Measurements from ENCODE around the gene TMEM203. TPM values are rescaled to one million over a fixed set of nuclear protein-coding genes. Genes with fewer than 3 reads are reported as not detected.

TMEM203 gene
- total RNA-seq, 2 experiments from 2014 or later = 34.6 to 36.6 TPM

DNA sequence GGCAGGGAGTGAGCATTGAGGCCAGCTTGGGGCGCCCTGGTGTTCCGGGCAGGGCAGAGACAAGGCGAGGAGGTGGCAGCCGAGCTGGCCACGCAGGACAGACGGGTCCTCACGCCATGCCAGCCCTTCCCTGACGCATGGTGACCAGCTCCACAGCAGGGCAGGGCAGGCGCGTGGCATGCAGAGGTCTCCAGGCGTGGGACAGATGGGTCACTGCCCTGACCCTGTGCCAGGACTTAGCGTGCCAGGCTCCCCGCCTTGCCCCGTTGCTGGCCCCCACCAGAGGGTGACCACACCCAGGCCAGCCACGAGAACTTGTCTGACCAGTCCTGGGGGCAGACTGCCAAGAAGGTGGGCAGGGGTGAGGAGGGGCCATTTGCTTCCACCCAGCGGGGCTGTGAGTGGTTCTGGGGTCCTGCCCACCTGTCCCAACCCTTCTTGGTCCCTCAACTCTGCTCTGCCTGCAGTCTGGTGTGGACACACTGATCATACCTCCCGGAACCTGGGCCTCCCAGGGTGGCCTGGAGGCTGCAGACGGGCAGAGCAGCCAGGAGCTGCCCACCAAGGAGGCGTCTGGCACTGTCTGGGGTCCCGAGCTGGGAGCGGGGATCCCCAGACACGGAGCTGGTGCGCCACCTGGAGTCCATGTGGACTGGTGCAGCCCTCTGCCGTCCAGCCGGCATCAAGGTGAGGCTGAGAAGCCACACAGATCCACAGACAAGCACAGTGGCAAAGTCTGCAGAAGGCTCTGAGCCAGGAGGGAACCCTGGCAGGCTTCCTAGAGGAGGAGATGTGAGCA lies 21.8 kb upstream of the TMEM203 start, which contains the start of gene RNF224:
TSS of gene RNF224 (plus strand) at position 449 of the 799 bp plus-strand sequence. CDS start 834 bp downstream, outside the sequence.
- CTCF ChIA-PET = interaction anchor here (0.6 to 6.7 kb wide), 17 partner anchors 9 to 437 kb away, joined by 3 to 73 read pairs (median 4); partner anchors contain the start of genes ANAPC2, SSNA1, TMEM141 and TUBB4B
- DNase-seq (peak; percentile 89), ATAC-seq (peak; percentile 52)
- no peaks in the 10 kb centered on the region for H3K9me3 Mint-ChIP-seq (ENCODE audit: insufficient read depth)
- H3K36me3 Mint-ChIP-seq (ENCODE audit: low read depth) = no peaks in the 10 kb centered on the region
- H3K4me3 Mint-ChIP-seq = no peak within 1 kb of the TSS
- H3K27ac Mint-ChIP-seq = peak within 1 kb of the TSS; percentile 54
- POLR2A ChIA-PET = interaction anchor here (1.0 to 1.5 kb wide), 6 partner anchors 10 to 140 kb away, joined by 3 to 9 read pairs (median 3); partner anchors contain the start of genes MAN1B1 and TUBB4B
- no peaks in the 10 kb centered on the region for H3K27me3 Mint-ChIP-seq (ENCODE audit: low read depth)
- H3K4me1 Mint-ChIP-seq (ENCODE audit: low read depth) = peaks cover 17% of the 10 kb centered on the region

DNA sequence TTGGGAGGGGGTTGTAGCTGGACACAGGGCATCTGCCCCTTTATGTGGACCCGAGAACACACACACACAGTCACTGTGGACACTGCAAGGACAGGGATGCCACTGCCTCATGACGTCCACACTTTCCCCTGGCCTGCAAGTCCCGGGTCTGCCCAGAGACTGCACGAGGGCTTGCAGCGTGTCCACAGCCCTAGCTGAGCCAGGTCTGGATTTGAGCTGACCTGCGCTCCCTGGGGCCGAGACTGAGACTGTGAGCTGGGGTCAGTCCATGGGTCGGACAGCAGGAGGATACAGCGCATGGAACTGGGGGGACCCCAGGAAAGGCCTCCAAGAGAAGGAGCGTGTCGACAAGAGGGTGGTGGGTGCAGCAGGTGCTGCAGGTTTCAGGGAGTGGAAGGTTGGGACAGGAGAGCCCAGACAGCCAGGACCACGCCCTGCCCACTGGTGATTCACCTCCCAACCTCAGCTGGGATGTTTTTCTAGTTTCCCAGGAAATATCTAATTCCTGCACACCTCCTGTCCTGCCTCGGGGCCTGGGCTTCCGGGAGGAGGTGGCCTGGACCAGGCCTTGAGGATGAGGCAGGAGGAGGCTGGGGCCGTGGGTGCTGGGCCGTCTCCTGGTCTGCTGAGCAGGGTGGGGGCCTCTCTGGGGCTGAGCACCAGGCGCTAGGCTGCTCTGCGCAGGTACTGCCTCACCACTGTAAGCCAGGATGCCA lies 21.0 kb upstream of the TMEM203 start:
- no peaks in the 10 kb centered on the region for H3K9me3 Mint-ChIP-seq (ENCODE audit: insufficient read depth)
- CTCF ChIA-PET = interaction anchor here (1.1 to 6.7 kb wide), 16 partner anchors 10 to 197 kb away, joined by 3 to 73 read pairs (median 4); partner anchors contain the start of genes ANAPC2, NPDC1 and SSNA1
- DNase-seq (no peak), ATAC-seq (no peak)
- no peaks in the 10 kb centered on the region for H3K27me3 Mint-ChIP-seq (ENCODE audit: low read depth)
- H3K27ac Mint-ChIP-seq = no peak overlapping the region
- no peak overlapping the region for H3K4me3 Mint-ChIP-seq
- no peaks in the 10 kb centered on the region for H3K36me3 Mint-ChIP-seq (ENCODE audit: low read depth)
- POLR2A ChIA-PET = interaction anchor here (1.1 to 1.5 kb wide), 4 partner anchors 10 to 140 kb away, joined by 3 to 9 read pairs (median 3); partner anchors contain the start of genes MAN1B1 and TUBB4B
- peaks cover 17% of the 10 kb centered on the region for H3K4me1 Mint-ChIP-seq (ENCODE audit: low read depth)

DNA sequence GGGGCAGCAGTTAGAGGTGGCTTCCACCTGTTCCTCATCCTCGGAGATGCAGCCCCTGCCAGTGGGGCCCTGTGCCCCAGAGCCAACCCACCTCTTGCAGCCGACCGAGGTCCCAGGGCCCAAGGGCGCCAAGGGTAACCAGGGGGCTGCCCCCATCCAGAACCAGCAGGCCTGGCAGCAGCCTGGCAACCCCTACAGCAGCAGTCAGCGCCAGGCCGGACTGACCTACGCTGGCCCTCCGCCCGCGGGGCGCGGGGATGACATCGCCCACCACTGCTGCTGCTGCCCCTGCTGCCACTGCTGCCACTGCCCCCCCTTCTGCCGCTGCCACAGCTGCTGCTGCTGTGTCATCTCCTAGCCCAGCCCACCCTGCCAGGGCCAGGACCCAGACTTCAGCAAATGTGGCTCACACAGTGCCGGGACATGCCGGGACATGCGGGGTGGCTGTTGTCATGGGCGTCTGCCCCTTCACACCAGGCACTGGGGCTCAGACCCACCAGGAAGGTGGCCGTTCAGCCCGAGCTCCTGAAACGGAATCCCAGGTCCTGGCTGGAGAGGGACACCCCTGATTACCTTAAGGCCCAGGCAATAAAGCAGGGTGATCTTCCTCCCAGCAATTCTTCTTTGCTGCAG lies 20.4 kb upstream of the TMEM203 start:
- Mint-ChIP-seq H3K27ac (no peak overlapping the region), H3K27me3 (ENCODE audit: low read depth) (no peaks in the 10 kb centered on the region), H3K9me3 (ENCODE audit: insufficient read depth) (no peaks in the 10 kb centered on the region), H3K4me3 (no peak overlapping the region), H3K4me1 (ENCODE audit: low read depth) (peaks cover 18% of the 10 kb centered on the region), H3K36me3 (ENCODE audit: low read depth) (no peaks in the 10 kb centered on the region)
- ChIA-PET CTCF (interaction anchor here (0.9 to 6.7 kb wide), 10 partner anchors 11 to 196 kb away, joined by 3 to 73 read pairs (median 4); partner anchors contain the start of genes ANAPC2, NPDC1 and SSNA1), POLR2A (interaction anchor here (1.1 to 3.7 kb wide), 3 partner anchors 11 to 110 kb away, joined by 3 to 21 read pairs (median 3); partner anchors contain the start of gene TUBB4B)
- DNase-seq = no peak
- ATAC-seq = no peak

DNA sequence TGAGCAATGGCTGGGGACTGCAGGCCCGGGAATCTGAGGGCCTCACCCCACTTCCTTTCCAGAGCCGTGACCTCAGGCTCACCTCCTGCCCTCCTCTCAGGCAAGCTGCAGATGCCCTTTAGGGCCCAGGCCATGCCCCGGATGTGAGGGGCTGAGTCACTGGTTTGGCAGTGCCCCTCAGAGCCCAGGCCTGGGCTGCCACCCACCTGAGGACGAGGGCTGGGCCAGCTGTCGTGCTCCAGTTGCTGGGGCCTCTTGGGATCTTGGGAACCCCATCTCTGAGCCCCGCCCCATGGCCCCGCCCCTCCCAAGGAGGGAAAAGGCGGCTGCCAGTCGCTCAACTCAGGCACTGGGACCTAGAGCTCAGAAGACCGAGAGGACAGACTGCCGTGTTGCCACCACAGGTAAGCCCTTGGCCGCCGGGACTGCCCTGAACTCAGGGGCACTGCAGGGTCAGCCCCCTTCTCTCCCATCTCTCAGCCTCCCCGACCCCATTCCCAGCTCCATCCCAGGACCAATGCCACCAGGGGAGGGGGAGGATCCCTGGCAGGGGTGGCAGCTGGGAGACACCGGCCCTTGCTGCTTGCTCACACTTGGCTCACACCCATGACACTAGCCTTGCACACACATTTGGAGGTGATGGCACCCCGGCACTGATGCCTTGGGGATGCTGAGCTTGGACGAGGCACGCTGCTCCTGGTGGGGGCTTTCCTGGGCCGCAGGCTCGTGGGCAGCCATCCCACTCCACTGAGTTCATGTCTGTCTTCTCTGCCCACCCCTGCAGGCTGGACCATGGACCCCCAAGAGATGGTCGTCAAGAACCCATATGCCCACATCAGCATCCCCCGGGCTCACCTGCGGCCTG lies 19.6 kb upstream of the TMEM203 start, which contains the start of gene CYSRT1:
TSS of gene CYSRT1 (plus strand) at position 345 of the 865 bp plus-strand sequence. CDS start at position 793, 448 bp downstream.
- H3K9me3 Mint-ChIP-seq (ENCODE audit: insufficient read depth) = no peaks in the 10 kb centered on the region
- DNase-seq (peak; percentile 60), ATAC-seq (no peak)
- peak within 1 kb of the TSS; percentile 80 for H3K4me3 Mint-ChIP-seq
- ChIA-PET CTCF (interaction anchor here (0.9 to 6.7 kb wide), 10 partner anchors 11 to 178 kb away, joined by 3 to 73 read pairs (median 4); partner anchors contain the start of genes ANAPC2, NPDC1, SSNA1 and TUBB4B), POLR2A (interaction anchor here (0.7 to 3.7 kb wide), 7 partner anchors 14 to 138 kb away, joined by 3 to 28 read pairs (median 4); partner anchors contain the start of genes ANAPC2, MAN1B1, SSNA1 and TUBB4B)
- H3K4me1 Mint-ChIP-seq (ENCODE audit: low read depth) = peaks cover 19% of the 10 kb centered on the region
- peak within 1 kb of the TSS; percentile 87 for H3K27ac Mint-ChIP-seq
- H3K27me3 Mint-ChIP-seq (ENCODE audit: low read depth) = no peaks in the 10 kb centered on the region
- H3K36me3 Mint-ChIP-seq (ENCODE audit: low read depth) = no peaks in the 10 kb centered on the region

DNA sequence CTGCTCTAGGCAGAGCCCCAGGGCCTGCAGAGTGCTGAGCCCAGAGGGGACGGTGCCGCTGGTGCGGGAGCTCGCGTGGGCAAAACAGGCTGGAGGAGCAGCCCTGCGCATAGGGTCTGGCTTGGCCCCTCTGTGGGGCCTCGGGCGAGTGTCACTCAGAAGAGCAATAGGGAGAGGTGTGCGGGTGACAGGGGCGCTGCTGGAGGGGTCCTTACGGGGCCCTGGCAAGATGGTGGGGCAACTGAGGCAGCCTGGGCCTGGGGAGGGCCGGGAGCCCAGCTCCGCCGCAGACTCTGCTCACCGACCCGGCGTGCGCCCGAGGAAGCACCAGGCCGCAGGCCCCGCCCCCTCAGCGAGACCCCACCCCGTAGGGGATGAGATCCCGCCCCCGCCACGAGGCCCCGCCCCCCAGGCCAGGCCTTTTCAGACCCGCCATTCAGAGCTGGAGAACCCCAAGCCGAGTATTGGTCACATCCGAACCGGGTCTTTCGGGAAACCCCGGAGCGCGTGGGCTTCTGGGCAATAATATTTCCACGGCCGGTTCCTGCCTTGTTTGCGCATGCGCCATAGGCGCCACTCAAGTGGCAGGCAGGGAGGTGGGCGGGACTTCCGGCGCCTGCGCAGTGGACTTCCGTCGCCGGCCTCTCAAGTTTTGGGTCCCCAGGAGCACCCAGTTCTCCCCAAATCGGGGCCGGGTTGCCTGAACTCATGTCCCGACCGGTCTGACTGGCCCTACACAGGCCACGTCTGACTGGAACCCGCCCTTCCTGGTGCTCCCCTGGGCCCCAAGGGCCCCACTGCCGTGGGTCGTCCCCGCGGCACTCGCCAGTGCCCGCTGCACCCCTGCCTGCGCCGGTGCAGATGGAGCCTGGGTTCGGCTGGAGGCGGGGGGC lies 17.9 kb upstream of the TMEM203 start:
- Mint-ChIP-seq H3K4me3 (peak overlapping the region; percentile 80), H3K36me3 (ENCODE audit: low read depth) (no peaks in the 10 kb centered on the region), H3K27ac (peak overlapping the region; percentile 87), H3K4me1 (ENCODE audit: low read depth) (peaks cover 19% of the 10 kb centered on the region), H3K9me3 (ENCODE audit: insufficient read depth) (no peaks in the 10 kb centered on the region), H3K27me3 (ENCODE audit: low read depth) (no peaks in the 10 kb centered on the region)
- DNase-seq = peak; percentile 98
- ChIA-PET CTCF (interaction anchor here (0.6 to 6.7 kb wide), 14 partner anchors 13 to 177 kb away, joined by 3 to 73 read pairs (median 4); partner anchors contain the start of genes ANAPC2, NDOR1, SSNA1 and TMEM203), POLR2A (interaction anchor here (0.6 to 3.7 kb wide), 16 partner anchors 13 to 247 kb away, joined by 3 to 28 read pairs (median 4); partner anchors contain the start of genes ANAPC2, MAN1B1, NDOR1 and NELFB)
- peak; percentile 90 for ATAC-seq

DNA sequence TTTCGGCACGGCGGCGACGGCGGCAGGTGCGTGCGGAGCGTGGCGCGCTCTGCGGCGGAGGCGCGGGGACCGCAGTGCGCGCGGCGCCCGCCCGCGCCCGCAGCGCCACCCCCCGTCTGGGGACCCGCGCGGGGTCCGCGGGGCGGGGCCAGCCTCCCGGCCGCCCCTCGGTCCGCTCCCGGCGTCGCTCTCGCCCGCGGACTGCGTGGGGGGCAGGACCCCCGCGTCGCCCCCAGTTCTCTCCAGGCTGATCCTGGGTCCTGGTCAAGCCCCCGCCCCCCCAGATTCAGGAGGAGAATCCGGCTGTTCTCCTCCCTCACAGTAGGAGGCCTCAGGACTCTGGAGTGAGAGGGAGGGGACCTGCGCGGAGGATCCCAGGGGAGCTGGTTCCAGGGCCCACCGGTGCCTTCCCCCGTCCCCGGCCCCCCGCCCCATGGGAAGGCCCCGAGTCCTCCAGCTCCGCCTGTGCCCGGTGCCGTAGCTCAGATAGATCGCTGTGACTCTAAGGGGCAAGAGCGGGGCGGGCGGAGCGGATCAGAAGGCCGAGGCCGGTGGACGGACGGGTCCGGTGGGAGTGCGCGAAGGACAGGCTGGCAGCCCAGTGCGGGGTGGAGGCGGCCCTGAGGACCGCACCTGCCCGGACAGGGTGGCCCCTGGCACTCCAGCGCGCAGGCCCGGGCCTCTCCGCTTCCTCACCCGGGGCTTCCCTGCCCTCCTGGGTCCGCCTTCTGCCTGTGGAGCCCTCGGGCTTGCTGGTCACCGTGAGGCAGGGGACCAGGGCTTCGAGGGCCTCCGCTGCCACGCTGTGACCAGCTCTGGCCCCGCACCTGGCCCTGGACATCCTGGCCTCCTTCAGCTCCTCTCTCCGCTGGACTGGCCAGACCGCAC lies 17.0 kb upstream of the TMEM203 start, which contains the start of gene RNF208:
TSS of gene RNF208 (minus strand) at position 51 of the 888 bp plus-strand sequence. CDS start 1,028 bp downstream, outside the sequence.
- peak within 1 kb of the TSS; percentile 87 for H3K27ac Mint-ChIP-seq
- H3K27me3 Mint-ChIP-seq (ENCODE audit: low read depth) = no peaks in the 10 kb centered on the region
- POLR2A ChIA-PET = interaction anchor here (0.6 to 3.7 kb wide), 12 partner anchors 14 to 135 kb away, joined by 3 to 28 read pairs (median 6); partner anchors contain the start of genes ANAPC2, MAN1B1, NDOR1 and NELFB
- no peaks in the 10 kb centered on the region for H3K36me3 Mint-ChIP-seq (ENCODE audit: low read depth)
- H3K4me3 Mint-ChIP-seq = peak within 1 kb of the TSS; percentile 80
- DNase-seq (no peak), ATAC-seq (no peak)
- CTCF ChIA-PET = interaction anchor here (0.9 to 6.7 kb wide), 9 partner anchors 14 to 176 kb away, joined by 3 to 73 read pairs (median 4); partner anchors contain the start of genes ANAPC2, SSNA1, TOR4A and TPRN
- H3K4me1 Mint-ChIP-seq (ENCODE audit: low read depth) = peaks cover 16% of the 10 kb centered on the region
- no peaks in the 10 kb centered on the region for H3K9me3 Mint-ChIP-seq (ENCODE audit: insufficient read depth)

DNA sequence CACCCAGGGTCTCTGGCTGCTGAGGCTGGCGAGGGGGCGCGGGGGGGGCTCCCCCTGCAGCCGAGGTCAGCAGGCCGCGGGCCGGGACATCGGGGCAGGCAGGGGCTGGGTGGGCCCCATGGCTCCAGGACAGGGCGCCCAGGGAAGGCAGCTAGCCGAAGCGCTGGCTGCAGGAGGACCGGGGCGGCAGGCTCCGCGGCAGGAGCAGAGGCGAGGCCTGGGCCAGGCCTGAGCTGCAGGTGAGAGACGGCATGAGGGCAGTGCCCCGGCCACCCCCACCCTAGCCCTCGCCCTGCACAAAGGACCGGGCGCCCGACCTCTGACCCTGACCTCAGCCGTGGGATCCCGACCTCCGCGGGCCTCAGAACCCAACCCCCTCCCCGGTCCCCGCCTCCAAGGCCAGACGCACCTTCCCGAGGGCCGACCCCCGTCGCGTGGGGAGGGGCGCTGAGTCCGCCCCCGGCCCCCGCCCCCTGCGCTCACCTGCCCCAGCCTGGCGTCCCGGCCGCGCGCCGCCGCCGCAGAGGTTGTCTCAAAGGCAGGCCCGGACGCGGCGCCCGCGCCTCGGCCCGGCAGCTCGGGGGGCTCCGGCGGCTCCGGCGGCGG lies 16.2 kb upstream of the TMEM203 start:
- Mint-ChIP-seq H3K4me3 (peak overlapping the region; percentile 36), H3K4me1 (ENCODE audit: low read depth) (peaks cover 16% of the 10 kb centered on the region), H3K9me3 (ENCODE audit: insufficient read depth) (no peaks in the 10 kb centered on the region), H3K27me3 (ENCODE audit: low read depth) (no peaks in the 10 kb centered on the region), H3K27ac (no peak overlapping the region), H3K36me3 (ENCODE audit: low read depth) (no peaks in the 10 kb centered on the region)
- no peak for DNase-seq
- ATAC-seq = no peak
- POLR2A ChIA-PET = interaction anchor here (1.4 to 3.7 kb wide), 4 partner anchors 15 to 33 kb away, joined by 4 to 28 read pairs (median 9); partner anchors contain the start of genes ANAPC2, NDOR1, SSNA1 and TMEM203
- CTCF ChIA-PET = no interaction called here

DNA sequence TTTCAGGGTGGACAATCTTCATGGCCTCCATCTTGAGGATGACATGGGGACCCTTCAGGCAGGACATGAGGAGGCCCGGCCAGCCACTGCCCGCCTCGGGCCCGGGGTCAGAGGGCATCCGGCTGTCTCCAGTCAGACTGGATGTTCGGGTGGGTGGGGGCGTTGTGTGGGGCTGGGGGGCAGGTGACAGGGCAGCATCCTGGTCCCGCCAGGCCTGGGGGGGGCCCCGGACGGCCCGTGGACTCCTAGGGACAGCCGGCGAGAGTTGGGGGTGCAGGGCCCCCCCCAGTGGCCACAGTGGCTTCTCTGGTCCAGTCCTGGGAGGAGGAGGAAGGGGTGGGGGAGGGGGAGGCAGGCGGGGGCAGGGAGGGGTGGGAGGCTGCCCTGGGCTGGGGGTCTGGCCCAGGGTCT lies 15.7 kb upstream of the TMEM203 start:
- ChIA-PET CTCF (no interaction called here), POLR2A (interaction anchor here (2.1 kb wide), 1 partner anchor 19 kb away, joined by 6 read pairs; the partner anchor contains the start of gene TUBB4B)
- no peaks in the 10 kb centered on the region for H3K9me3 Mint-ChIP-seq (ENCODE audit: insufficient read depth)
- H3K27me3 Mint-ChIP-seq (ENCODE audit: low read depth) = no peaks in the 10 kb centered on the region
- H3K36me3 Mint-ChIP-seq (ENCODE audit: low read depth) = no peaks in the 10 kb centered on the region
- no peak overlapping the region for H3K27ac Mint-ChIP-seq
- H3K4me1 Mint-ChIP-seq (ENCODE audit: low read depth) = peaks cover 16% of the 10 kb centered on the region
- H3K4me3 Mint-ChIP-seq = peak overlapping the region; percentile 55
- DNase-seq (no peak), ATAC-seq (no peak)

All from activated CD8-positive, alpha-beta T cell treated with anti-CD3 and anti-CD28 coated beads, Interleukin-2, amount 10 ng/mL, durations not matched to agents 7 days and 5 days (primary cell).